ENCODE data around the gene BAG1.
A peak's percentile ranks its signal among the peaks of the same experiment; 100 is the strongest.

BAG1 gene

GRCh38 chr9:33300546-33300945 lies 36.0 kb upstream of the BAG1 start:
- no peak for TF ChIP-seq CTCF (IDR thresholded peaks at IDR 0.05; ENCODE audit: control insufficient read depth, extremely low read depth, insufficient read depth)
- DNase-seq (ENCODE audit: low read depth) = no peak
- no peak overlapping the region for H3K4me3 ChIP-seq (ENCODE audit: low read depth, low read length)

GRCh38 chr9:33297432-33297831 lies 32.9 kb upstream of the BAG1 start:
- DNase-seq (ENCODE audit: low read depth) = no peak

DNA sequence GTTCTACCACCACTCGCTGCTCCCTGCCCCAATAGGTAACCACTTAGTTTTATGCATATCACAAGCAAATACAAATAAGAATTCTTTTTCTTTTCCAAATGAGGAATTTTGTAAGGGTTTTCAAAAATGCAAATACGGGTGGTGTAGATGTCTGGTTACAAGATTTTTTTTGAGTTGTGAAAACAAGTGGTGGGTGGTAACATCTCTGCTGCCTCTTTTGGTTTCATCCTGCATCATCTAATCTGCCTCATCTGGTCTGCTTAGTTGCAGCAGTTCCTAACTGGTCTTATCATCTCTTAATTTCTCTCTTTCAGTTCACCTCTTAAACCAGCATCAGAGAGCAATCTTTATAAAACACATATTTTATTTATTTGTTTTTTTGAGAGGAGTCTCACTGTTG lies 31.1 kb upstream of the BAG1 start:
- DNase-seq (ENCODE audit: low read depth) = no peak
- no peak overlapping the region for H3K4me3 ChIP-seq (ENCODE audit: low read depth, low read length)
- TF ChIP-seq CTCF (IDR thresholded peaks at IDR 0.05; ENCODE audit: control insufficient read depth, extremely low read depth, insufficient read depth) = no peak

More at GRCh38 chr9:33297432-33297831, 32.9 kb upstream of the BAG1 start:
- no peak overlapping the region for H3K4me3 ChIP-seq (ENCODE audit: low read depth, low read length)
- TF ChIP-seq CTCF (IDR thresholded peaks at IDR 0.05; ENCODE audit: control insufficient read depth, extremely low read depth, insufficient read depth) = no peak

DNA sequence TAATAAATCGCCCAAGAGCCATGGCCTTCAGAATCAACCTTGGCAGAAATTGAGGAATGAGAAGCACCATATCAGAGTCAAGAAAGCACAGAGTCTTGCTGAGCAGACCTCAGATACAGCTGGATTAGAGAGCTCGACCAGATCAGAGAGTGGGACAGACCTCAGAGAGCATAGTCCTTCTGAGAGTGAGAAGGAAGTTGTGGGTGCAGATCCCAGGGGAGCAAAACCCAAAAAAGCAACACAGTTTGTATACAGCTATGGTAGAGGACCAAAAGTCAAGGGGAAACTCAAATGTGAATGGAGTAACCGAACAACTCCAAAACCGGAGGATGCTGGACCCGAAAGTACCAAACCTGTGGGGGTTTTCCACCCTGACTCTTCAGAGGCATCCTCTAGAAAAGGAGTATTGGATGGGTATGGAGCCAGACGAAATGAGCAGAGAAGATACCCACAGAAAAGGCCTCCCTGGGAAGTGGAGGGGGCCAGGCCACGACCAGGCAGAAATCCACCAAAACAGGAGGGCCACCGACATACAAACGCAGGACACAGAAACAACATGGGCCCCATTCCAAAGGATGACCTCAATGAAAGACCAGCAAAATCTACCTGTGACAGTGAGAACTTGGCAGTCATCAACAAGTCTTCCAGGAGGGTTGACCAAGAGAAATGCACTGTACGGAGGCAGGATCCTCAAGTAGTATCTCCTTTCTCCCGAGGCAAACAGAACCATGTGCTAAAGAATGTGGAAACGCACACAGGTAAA lies 30.3 kb upstream of the BAG1 start:
- TF ChIP-seq CTCF (IDR thresholded peaks at IDR 0.05; ENCODE audit: control insufficient read depth, extremely low read depth, insufficient read depth) = no peak
- no peak overlapping the region for H3K4me3 ChIP-seq (ENCODE audit: low read depth, low read length)
- no peak for DNase-seq (ENCODE audit: low read depth)

DNA sequence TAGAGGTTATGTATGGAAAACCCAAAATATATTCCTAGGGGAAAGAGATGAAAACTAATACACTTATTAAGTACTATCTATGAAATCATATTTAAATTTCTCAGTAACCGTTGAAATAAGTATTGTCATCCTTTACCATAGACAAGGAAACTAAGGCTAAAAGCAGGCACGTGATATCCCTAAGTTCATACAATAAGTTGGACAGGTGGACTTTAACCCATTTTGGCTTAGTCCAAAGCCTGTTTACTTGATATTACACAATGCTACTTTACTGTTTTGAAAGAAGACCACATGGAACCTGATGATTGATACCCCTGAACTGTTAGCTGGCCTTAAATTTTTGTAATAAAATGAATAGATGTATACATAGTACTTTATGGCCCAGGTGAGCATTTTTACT lies 29.3 kb upstream of the BAG1 start:
- no peak for DNase-seq (ENCODE audit: low read depth)
- no peak for TF ChIP-seq CTCF (IDR thresholded peaks at IDR 0.05; ENCODE audit: control insufficient read depth, extremely low read depth, insufficient read depth)
- H3K4me3 ChIP-seq (ENCODE audit: low read depth, low read length) = no peak overlapping the region

DNA sequence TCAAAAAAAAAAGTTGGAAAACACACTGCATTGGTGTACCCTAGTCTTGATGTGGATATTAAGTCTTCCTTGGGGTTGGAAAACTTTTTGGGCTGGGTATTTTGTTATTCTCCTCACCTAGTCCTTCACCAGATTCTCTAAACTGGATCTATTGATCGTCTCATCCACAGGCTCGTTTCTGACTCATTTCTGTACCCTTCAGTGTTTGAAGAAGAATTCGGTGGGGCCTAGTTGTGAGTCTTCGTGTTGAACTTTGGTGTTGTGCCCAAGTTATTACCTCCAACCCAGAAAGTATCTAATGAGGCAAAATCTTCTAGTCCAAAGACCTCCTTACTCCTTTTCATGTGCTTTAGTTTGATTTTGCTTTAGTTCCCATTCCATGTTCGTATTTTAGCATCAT lies 27.4 kb upstream of the BAG1 start:
- H3K4me3 ChIP-seq (ENCODE audit: low read depth, low read length) = peak overlapping the region; percentile 95; the same call in 1 of the 2 replicates
- DNase-seq (ENCODE audit: low read depth) = no peak
- no peak for TF ChIP-seq CTCF (IDR thresholded peaks at IDR 0.05; ENCODE audit: control insufficient read depth, extremely low read depth, insufficient read depth)

- H3K4me3 ChIP-seq (ENCODE audit: low read depth, low read length) = peak overlapping the region; percentile 95
Observed at GRCh38 chr9:33291031-33291397, 26.5 kb upstream of the BAG1 start.

More at GRCh38 chr9:33291031-33291397, 26.5 kb upstream of the BAG1 start:
- TF ChIP-seq CTCF (IDR thresholded peaks at IDR 0.05; ENCODE audit: control insufficient read depth, extremely low read depth, insufficient read depth) = 0 out of 2 replicates have a peak, but pooled peaks have one; percentile 16
- no peak for DNase-seq (ENCODE audit: low read depth)
